Stimulated activated CD4-positive, alpha-beta T cell treated with anti-CD3 and anti-CD28 coated beads, Interleukin-2, amount 100 ng/mL, for 48 hours (primary cell): Measurements from ENCODE around the gene LRRC49.
"Not testable (repeated sequence)": the region's sequence is repeated elsewhere in the genome, so short reads cannot be mapped to it uniquely, and the experiment has no call there.

Experiments used
- DNase-seq, 2 donors: peaks; one replicate each; pipeline ENCODE4 v3.0.0-alpha.2; 2020

The LRRC49 gene

DNA sequence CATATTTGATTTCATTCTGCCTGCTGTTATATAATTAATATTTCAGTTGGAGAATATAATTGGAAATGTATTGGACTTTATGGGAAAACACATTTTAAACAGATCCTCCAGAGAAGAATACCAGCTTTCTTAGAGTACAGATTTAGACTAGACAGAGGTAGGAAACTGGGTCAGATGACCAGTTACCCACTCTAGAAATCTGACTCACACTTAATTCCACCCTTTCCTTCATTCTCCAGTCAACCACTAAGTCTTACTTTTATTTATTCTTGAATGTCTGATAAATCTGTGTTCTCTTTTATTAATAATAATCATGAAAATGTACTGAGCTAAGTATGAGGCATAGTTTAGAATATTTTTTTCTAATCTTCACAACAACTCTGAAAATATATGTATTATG, 110.7 kb downstream of the LRRC49 start:
- no peak for DNase-seq

- not testable (repeated sequence) for DNase-seq
Measured at GRCh38 chr15:71004506-71004905, 111.9 kb downstream of the LRRC49 start.

- no peak for DNase-seq
Measured at GRCh38 chr15:71005895-71006294, 113.3 kb downstream of the LRRC49 start.

GRCh38 chr15:71008250-71008870, 115.7 kb downstream of the LRRC49 start:
- DNase-seq, result no peak

DNA sequence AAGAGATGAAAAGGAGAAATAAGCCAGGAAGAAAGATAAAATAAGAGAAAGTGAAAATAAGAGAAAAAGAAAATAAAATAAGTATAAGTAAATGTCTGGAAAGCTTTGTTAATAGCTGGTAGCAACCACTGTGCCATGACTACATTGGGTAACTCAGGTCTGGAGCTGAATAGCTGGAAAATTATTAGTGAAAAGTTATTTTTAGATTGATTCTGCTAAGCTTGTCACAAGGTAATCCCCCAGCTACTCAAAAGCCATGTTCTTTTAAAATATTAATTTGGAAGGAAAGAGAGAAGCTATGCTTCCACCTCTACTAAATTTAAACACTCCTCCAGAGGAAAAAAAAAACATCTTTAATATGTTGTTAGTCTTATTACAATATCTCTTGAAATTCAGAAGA, 117.8 kb downstream of the LRRC49 start:
- no peak for DNase-seq

- DNase-seq, result no peak
Measured at GRCh38 chr15:71010997-71011396, 118.4 kb downstream of the LRRC49 start.

- DNase-seq, result no peak
Measured at GRCh38 chr15:71011503-71012155, 119.0 kb downstream of the LRRC49 start.

DNA sequence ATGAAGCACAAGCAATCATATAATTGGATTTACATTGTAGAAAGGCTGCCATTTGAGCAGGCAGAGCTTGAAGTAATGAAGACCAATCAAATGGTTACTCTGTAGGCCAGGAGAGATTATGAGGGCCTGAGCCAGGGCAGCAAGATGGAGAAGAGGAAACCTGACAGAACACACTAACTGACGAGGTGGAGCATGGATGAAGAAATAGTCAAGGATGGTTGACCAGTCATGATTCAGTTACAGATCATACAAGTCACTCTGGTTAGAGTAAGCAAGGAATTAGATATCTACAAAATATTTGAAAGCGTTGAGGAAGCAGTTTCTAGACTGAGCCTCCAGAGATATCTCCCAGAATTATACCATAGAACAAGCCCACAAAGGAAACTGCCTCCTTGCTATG, 120.8 kb downstream of the LRRC49 start:
- DNase-seq, result no peak

DNA sequence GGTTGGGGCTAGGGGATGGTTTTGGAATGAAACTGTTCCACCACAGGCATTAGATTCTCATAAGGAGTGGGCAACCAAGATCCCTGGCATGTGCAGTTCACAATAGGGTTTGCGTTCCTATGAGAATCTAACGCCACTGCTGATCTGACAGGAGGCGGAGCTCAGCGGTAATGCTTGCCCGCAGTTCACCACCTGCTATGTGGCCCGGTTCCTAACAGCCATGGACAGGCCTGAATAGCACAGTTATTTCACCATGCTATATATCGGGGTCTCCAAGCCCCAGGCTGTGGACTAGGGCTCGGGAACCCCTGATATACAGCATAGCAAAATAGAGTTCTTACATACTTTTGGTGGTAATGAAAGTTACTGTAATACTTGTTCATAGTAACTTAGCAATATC, 122.7 kb downstream of the LRRC49 start:
- no peak for DNase-seq

GRCh38 chr15:71031232-71031631, 138.6 kb downstream of the LRRC49 start:
- not testable (repeated sequence) for DNase-seq

DNA sequence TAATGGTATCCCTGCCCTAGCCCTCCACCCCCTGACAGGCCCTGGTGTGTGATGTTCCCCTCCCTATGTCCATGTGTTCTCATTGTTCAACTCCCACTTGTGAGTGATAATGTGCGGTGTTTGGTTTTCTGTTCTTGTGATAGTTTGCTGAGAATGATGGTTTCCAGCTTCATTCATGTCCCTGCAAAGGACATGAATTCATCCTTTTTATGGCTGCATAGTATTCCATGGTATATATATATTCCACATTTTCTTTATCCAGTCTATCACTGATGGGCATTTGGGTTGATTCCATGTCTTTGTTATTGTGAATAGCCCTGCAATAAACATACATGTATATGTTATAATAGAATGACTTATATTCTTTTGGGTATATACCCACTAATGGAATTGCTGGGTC, 142.9 kb downstream of the LRRC49 start:
- not testable (repeated sequence) for DNase-seq

- no peak for DNase-seq
Measured at GRCh38 chr15:71042356-71042922, 149.8 kb downstream of the LRRC49 start.

- no peak for DNase-seq
Measured at GRCh38 chr15:71043373-71043772, 150.7 kb downstream of the LRRC49 start.

- DNase-seq, result no peak
Measured at GRCh38 chr15:71044006-71044405, 151.4 kb downstream of the LRRC49 start.

GRCh38 chr15:71046146-71046545, 153.5 kb downstream of the LRRC49 start:
- not testable (repeated sequence) for DNase-seq

DNA sequence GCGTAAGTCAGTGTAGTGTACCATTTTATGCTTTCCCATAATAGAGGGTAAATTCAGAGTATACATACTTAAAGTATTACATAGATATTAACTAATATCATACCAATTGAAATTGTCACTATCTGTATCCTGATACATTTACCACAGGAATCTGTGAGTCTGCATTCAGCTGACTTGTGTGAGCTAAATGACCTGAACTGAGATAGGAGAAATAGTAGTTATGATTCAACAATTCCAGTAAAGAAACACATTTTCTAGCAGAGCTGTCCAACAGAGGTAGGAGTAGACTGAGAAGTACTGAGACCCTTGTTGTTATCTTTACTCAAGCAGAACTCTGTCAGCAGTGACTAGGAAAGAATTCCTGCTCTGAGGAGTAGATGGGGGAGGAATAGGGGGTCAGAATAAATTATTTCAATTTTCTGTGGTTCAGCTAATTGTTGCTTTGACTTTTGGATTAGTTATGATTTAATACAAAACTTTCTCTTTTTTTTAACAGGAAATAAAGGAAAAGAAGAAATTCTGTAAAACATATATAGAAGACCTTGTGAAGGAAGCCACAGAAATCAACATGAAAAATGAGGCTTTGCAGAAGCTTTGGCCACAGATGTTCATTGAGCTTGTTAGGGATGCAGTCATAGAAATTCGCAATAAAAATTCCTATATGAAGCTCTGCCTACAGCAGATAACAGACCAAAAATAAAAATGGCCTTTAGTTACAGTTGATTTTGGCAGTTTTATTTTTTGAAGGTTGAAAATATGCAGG, 156.5 kb downstream of the LRRC49 start:
- DNase-seq, result no peak

GRCh38 chr15:71049706-71050422, 157.2 kb downstream of the LRRC49 start:
- no peak for DNase-seq

- DNase-seq, result no peak
Measured at GRCh38 chr15:71050461-71050860, 157.8 kb downstream of the LRRC49 start.

- DNase-seq, result no peak
Measured at GRCh38 chr15:71051539-71051938, 158.9 kb downstream of the LRRC49 start.

GRCh38 chr15:71052356-71052755, 159.7 kb downstream of the LRRC49 start:
- DNase-seq, result no peak

- DNase-seq, result no peak
Measured at GRCh38 chr15:71054286-71054952, 161.8 kb downstream of the LRRC49 start.

DNA sequence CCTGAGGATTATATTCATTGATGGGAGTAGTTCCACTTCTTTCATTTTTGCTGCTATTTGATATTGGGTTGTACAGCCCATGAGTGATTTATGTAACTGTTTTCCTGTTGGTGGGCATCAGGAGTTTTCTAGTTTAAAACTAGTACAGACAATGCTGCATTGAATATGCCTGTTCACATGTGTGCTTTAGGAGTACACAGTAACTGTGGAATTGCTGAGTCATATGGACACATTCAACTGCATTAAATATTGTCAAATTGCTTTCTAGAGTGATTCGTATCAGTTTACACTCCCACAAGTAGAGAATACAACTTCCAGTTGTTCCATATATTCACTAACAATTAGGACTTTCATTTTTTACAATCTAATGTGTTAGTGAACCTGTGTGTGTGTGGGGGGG, 162.8 kb downstream of the LRRC49 start:
- no peak for DNase-seq

GRCh38 chr15:71056111-71056510, 163.5 kb downstream of the LRRC49 start:
- DNase-seq, result no peak
